ENCODE results near the gene OR5M8.

OR5M8 gene

GRCh38 chr11:56491270-56491669 is at the start of gene OR5M8:
Gene OR5M8, minus strand, starts transcription at chr11:56491370. Its CDS starts 0 bp downstream, at chr11:56491370.
- TF ChIP-seq CTCF (IDR thresholded peaks at IDR 0.05; ENCODE audit: low read depth, low read length) = no peak
- H3K4me3 ChIP-seq (replicated peaks in 1 of 2; ENCODE audit: low read depth in 2 of 2, low read length in 2 of 2) = no peak within 1 kb of the TSS
- DNase-seq (ENCODE audit: low read depth in 2 of 2) = no peak

- TF ChIP-seq CTCF (IDR thresholded peaks at IDR 0.05; ENCODE audit: low read depth, low read length) = no peak
- no peak overlapping the region for H3K4me3 ChIP-seq (replicated peaks in 1 of 2; ENCODE audit: low read depth in 2 of 2, low read length in 2 of 2)
- DNase-seq (ENCODE audit: low read depth in 2 of 2) = no peak
Measured at GRCh38 chr11:56533054-56533740, 42.0 kb upstream of the OR5M8 start.

GRCh38 chr11:56531856-56532255 is 40.7 kb upstream of the OR5M8 start:
- no peak for DNase-seq (ENCODE audit: low read depth in 2 of 2)
- no peak overlapping the region for H3K4me3 ChIP-seq (replicated peaks in 1 of 2; ENCODE audit: low read depth in 2 of 2, low read length in 2 of 2)
- TF ChIP-seq CTCF (IDR thresholded peaks at IDR 0.05; ENCODE audit: low read depth, low read length) = no peak

DNA sequence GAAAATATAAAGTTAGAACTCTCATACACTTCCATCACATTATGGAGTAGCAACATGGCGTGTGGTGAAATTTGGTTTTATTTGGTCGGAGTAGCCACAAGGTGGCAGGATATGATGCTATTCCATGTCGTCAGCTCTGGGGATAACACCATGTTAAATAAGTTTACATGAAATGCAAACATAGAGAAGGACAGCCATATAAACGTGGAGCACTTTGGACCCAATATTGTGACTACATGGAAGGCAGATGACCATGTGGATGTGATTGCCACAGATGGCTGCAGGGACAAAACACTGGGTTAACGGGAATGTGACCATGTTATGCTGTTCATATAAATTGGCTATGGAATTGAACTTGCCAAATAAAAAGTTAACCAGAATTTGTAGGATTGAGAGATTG is 30.8 kb upstream of the OR5M8 start:
- H3K4me3 ChIP-seq (replicated peaks in 1 of 2; ENCODE audit: low read depth in 2 of 2, low read length in 2 of 2) = no peak overlapping the region
- no peak for TF ChIP-seq CTCF (IDR thresholded peaks at IDR 0.05; ENCODE audit: low read depth, low read length)
- DNase-seq (ENCODE audit: low read depth in 2 of 2) = peak in 1 of 2 donors; percentile 1

- TF ChIP-seq CTCF (IDR thresholded peaks at IDR 0.05; ENCODE audit: low read depth, low read length) = no peak
- no peak for DNase-seq (ENCODE audit: low read depth in 2 of 2)
- H3K4me3 ChIP-seq (replicated peaks in 1 of 2; ENCODE audit: low read depth in 2 of 2, low read length in 2 of 2) = no peak overlapping the region
Measured at GRCh38 chr11:56513280-56513679, 22.1 kb upstream of the OR5M8 start.

GRCh38 chr11:56509439-56509838 is 18.3 kb upstream of the OR5M8 start:
- no peak for DNase-seq (ENCODE audit: low read depth in 2 of 2)
- TF ChIP-seq CTCF (IDR thresholded peaks at IDR 0.05; ENCODE audit: low read depth, low read length) = no peak
- H3K4me3 ChIP-seq (replicated peaks in 1 of 2; ENCODE audit: low read depth in 2 of 2, low read length in 2 of 2) = no peak overlapping the region

- H3K4me3 ChIP-seq (replicated peaks in 1 of 2; ENCODE audit: low read depth in 2 of 2, low read length in 2 of 2) = no peak overlapping the region
- no peak for TF ChIP-seq CTCF (IDR thresholded peaks at IDR 0.05; ENCODE audit: low read depth, low read length)
- no peak for DNase-seq (ENCODE audit: low read depth in 2 of 2)
Measured at GRCh38 chr11:56497010-56497409, 5.8 kb upstream of the OR5M8 start.
